GM13977 (cell line): Measurements from ENCODE around the gene THAP12.
"Not testable (repeated sequence)": the region's sequence is repeated elsewhere in the genome, so short reads cannot be mapped to it uniquely, and the experiment has no call there.

ENCODE experiments used
- DNase-seq: peaks from one replicate; pipeline ENCODE4 v3.0.0; 2012; ENCODE audit warnings: low spot score
- in situ Hi-C: fragments of 300-500 bp; cut with MboI; formaldehyde crosslinking; loops from one replicate; pipeline ENCODE4 v1.12.0; 2022; ENCODE audit warnings: low sequenced_read_pairs, low pct_unique_long_range_greater_than_20kb, mixed read lengths, inconsistent platforms; ENCODE audit not compliant: unreplicated experiment
- TF ChIP-seq, protein P1 (sequence below): IDR thresholded peaks from 2 replicates; pipeline ENCODE4 v1.5.1; 2012; ENCODE audit warnings: mild to moderate bottlenecking, control low read depth; ENCODE audit not compliant: insufficient read depth; ENCODE audit errors: extremely low read depth, missing control alignments

Gene THAP12

DNA sequence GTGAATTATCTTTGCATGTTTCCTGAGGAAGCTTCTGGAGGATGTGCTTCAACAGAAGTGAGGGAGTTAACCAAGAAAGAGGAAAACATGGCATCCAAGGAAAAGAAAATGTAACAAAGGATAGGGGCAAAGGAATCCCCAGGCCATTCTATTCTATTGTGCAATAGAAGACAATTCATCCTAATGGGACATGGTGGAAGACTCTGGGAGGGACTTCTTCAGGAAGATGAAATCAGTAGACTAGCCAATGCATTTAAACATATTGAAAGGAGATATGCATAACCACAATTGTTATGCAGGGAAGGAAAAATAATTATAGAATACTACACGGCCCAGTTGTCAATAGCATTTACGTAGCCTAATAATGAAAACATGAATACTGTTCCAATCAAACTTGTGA lies 55.7 kb downstream of the THAP12 start:
- TF ChIP-seq, protein P1, sequence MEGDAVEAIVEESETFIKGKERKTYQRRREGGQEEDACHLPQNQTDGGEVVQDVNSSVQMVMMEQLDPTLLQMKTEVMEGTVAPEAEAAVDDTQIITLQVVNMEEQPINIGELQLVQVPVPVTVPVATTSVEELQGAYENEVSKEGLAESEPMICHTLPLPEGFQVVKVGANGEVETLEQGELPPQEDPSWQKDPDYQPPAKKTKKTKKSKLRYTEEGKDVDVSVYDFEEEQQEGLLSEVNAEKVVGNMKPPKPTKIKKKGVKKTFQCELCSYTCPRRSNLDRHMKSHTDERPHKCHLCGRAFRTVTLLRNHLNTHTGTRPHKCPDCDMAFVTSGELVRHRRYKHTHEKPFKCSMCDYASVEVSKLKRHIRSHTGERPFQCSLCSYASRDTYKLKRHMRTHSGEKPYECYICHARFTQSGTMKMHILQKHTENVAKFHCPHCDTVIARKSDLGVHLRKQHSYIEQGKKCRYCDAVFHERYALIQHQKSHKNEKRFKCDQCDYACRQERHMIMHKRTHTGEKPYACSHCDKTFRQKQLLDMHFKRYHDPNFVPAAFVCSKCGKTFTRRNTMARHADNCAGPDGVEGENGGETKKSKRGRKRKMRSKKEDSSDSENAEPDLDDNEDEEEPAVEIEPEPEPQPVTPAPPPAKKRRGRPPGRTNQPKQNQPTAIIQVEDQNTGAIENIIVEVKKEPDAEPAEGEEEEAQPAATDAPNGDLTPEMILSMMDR = no peak
- DNase-seq = no peak
- in situ Hi-C loops = no loop called here

DNA sequence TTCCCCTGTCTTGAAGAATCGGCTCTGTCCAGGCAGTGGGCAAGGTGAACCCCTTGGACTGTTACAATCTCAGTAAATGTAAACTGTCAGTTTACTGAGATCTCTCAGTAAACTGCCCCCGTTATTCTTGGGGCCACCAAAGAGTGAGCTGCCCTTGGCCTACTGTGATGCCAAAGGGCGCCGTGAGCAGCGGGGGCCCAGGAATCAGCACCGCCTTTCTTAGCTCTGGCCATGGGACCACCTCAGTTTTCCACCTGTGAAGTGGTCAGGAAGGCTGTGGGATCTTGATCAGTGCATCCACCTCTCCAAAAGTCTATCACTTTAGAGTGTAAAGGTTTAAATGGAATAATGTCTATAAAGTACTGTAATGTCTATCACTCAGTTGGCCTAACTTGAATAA lies 57.1 kb downstream of the THAP12 start:
- TF ChIP-seq, protein P1 = no peak
- in situ Hi-C loops = loop anchor here (25.0 kb wide), 1 partner anchor 612 kb away; the partner anchor contains the start of gene MOGAT2
- no peak for DNase-seq

DNA sequence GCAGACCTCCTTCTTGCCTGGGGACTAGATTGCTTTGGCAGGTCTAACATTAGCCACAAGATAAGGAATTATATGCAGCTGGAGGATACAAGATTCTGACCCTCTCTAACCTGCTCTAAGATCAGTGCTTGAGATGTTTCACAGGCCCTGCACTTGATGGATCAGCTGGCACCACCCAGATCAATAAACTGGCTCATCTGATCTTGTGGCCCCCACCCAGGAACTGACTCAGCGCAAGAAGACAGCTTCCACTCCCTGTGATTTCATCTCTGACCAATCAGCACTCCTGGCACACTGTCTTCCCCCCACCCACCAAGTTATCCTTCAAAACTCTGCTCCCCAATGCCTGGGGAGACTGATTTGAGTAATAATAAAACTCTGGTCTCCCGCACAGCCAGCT lies 57.6 kb downstream of the THAP12 start:
- DNase-seq = not testable (repeated sequence)
- in situ Hi-C loops = loop anchor here (25.0 kb wide), 1 partner anchor 611 kb away; the partner anchor contains the start of gene MOGAT2

DNA sequence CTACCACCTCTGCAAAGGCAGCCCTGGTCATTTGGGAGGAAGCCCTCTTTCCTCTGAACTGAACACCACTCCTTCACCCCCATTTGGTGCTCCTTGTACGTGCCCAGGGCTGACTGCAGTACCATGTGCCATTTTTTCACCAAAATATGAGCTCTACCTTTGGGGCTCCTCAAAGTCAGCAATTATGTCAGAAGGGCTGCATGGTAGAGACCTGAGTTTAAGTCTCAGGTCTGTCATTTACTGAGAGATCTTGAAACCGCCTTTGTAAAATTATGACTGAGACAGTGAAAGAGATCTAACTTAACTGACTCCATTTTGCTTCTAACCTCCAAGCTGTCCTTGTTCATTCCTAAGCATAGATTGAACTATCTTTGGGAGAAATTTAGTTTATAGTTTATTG lies 58.0 kb downstream of the THAP12 start:
- no peak for DNase-seq
- TF ChIP-seq, protein P1 = no peak
- in situ Hi-C loops = loop anchor here (25.0 kb wide), 1 partner anchor 611 kb away; the partner anchor contains the start of gene MOGAT2

DNA sequence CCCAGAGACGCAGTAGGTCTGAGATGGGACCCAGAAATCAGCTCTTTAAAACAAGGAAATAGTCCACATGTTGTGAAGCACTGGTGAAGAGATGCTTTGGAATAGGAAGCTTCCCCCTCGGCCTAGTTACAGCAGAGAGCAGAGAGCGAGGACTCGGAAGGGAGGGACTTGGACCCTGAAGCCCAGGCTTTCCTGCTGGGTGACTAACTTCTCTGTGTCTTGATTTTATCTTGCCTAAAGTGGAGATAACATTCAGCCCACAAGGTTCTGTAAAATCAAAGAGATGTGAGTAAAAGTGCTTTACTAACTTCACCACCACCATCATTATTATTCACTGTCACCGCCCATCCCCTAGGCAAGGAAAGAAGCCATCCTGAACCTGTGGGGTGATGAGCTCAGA lies 58.4 kb downstream of the THAP12 start:
- in situ Hi-C loops = loop anchor here (25.0 kb wide), 1 partner anchor 610 kb away; the partner anchor contains the start of gene MOGAT2
- TF ChIP-seq, protein P1 = no peak
- no peak for DNase-seq

DNA sequence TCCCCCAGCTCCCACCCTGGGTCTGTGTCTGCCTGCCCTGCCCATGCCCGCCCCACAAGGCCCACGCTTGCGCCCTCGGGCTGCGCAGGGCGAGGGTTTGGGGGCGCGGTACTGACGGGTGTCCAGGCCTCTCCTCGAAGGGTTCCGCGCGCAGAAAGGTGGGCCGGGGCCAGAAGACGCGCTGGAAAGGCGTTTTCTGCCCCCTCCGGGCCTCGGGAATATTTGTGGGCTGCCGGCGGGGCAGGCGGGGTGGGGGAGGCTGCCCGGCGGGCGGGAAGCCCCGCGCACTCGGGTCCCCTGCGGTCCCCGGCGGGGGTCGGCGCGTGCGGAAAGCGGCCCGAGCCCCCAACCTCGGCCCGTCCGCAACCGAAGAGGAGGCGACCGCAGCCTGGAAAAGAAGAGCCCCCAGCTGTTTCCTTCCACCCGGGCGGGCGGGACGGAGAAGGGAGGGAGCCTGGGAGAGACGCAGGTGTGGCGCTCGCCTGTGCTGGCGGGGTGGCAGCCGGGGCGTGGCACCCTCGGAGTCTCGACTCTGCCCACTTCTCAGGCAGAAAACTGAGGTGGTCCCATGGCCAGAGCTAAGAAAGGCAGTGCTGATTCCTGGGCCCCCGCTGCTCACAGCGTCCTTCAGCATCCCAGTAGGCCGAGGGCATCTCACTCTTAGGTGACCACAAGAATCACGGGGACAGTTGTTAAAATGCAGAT lies 59.0 kb downstream of the THAP12 start:
- TF ChIP-seq, protein P1 = no peak
- DNase-seq = no peak
- in situ Hi-C loops = loop anchor here (25.0 kb wide), 1 partner anchor 610 kb away; the partner anchor contains the start of gene MOGAT2

DNA sequence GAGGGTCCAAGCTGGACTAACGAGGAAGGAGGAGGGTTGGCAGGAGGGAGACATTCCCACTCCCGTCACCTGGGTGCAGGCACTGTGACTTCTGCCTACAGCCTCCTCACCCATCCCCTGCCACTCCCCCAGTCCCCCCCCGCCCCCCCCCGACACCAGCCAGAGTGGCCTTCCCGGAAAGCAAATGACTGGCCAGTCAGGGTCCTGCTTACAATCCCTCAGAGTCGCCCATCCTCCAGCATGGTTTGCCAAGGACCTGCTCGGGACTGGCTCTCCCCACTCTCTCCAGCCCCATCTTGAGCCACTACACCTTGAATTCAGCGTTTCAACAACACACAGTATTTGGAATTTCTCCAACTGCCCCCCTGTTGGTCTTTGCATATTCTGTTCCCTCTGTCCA lies 59.6 kb downstream of the THAP12 start:
- in situ Hi-C loops = loop anchor here (25.0 kb wide), 1 partner anchor 609 kb away; the partner anchor contains the start of gene MOGAT2
- TF ChIP-seq, protein P1 = no peak
- no peak for DNase-seq
